Right lobe of liver (tissue), 6 donors: ENCODE results near the gene TICAM2. TPM values are rescaled to one million over a fixed set of nuclear protein-coding genes. Genes with fewer than 3 reads are reported as not detected.

Source experiments
- ATAC-seq, 4 donors: fragments of 200-7000 bp; cut with Tn5 transposase; one replicate each; pipeline ENCODE4 v1.9.1; 2020; ENCODE audit warnings: mild to moderate bottlenecking in 4 of 4, moderate library complexity in 4 of 4
- DNase-seq, 3 donors: peaks; one replicate each; pipeline ENCODE4 v3.0.0-alpha.2; 2020
- H3K27ac ChIP-seq, 3 donors: fragments of 200-600 bp; one replicate each; pipeline ENCODE4 v1.8.0; 2022
- H3K27me3 ChIP-seq, 2 donors: fragments of 200-600 bp; one replicate each; pipeline ENCODE4 v1.8.0; 2022
- H3K36me3 ChIP-seq, 4 donors: fragments of 200-600 bp; sonication (generic) in 1 of 4; one replicate each; pipeline versions ENCODE4 v1.5.1 to v1.8.0; 2017 to 2022; ENCODE audit warnings: control low read depth in 1 of 4
- H3K4me1 ChIP-seq, 4 donors: fragments of 200-600 bp; sonication (generic) in 1 of 4; one replicate each; pipeline versions ENCODE4 v1.5.1 to v1.8.0; 2017 to 2022; ENCODE audit warnings: control low read depth in 1 of 4
- H3K4me3 ChIP-seq, 3 donors: fragments of 200-600 bp; one replicate each; pipeline ENCODE4 v1.8.0; 2022
- H3K9me3 ChIP-seq, 4 donors: fragments of 200-600 bp; sonication (generic) in 1 of 4; one replicate each; pipeline versions ENCODE4 v1.5.1 to v1.8.0; 2017 to 2022; ENCODE audit warnings: control low read depth in 1 of 4
- POLR2A ChIP-seq: fragments of 450-650 bp; IDR thresholded peaks from one replicate; pipeline ENCODE4 v1.6.1; 2017; ENCODE audit warnings: antibody characterized with exemption, mild to moderate bottlenecking
- WGBS: methylation state at CpG from one replicate; pipeline ENCODE4 v1.1.6; 2018; ENCODE audit warnings: low coverage, low lambda C conversion rate; ENCODE audit not compliant: insufficient coverage; ENCODE audit errors: missing lambda C conversion rate; 5-methylcytosine and 5-hydroxymethylcytosine counted together
- intact Hi-C, 2 donors: fragments of 100-400 bp; cut with DNase I; formaldehyde crosslinking; loops; one replicate each; pipeline versions ENCODE4 v1.11.2 to v1.14.1; 2022
- total RNA-seq, 6 experiments: library from RNA; depleted of rRNA in 2 of 6; stranded (reverse); fragments of >200 nt in 2 of 6; fragmentation: NEBNext Ultra II Directional in 3 of 6; extraction: Animal tissue kit (Norgen Biotek cat#: 25700) in 3 of 6; gene quantifications; one replicate each; pipeline versions ENCODE4 v1.1.0 to v1.2.4, GENCODE V29; 2016 to 2023
- TF ChIP-seq, protein P1 (sequence below), 4 donors: fragments of 200-600 bp in 3 of 4; fragments of 450-650 bp in 1 of 4; IDR thresholded peaks; one replicate each; pipeline versions ENCODE4 v1.5.1 to v1.8.0; 2016 to 2022; ENCODE audit warnings: antibody characterized with exemption in 4 of 4, mild to moderate bottlenecking in 2 of 4
- donor health status: DM: no; HTN: yes; CAD: no.
- donor health status: DM: no; HTN: no; CAD: no.
- donor health status: DM: no; HTN: no; CAD: no.
- donor health status: DM: no; HTN: yes; CAD: no.
- donor health status: DM: no; HTN: yes; CAD: no.

TICAM2 gene
- total RNA-seq, 6 experiments from 2014 or later, result 0.31 to 2.3 (median 2.1) TPM

DNA sequence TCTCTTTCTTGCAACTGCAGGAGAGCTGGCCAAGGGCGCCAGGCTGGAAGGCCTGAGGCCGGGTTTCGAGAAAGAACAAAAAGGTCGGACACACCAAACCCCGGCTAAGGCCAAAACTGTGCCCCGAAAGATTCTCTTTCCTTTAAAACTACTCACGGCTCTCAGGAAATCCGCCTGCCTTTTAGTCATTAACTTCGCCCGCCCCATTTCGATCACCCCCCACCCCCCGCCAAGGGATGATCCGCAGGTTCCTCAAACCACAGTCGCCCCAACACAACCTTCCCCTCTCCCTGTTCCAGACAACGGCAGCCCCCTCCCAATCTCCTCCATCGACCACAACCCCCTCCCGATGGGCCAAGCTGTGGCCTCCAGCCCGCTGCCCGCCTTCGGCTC is 58.2 kb downstream of the TICAM2 start:
- peak overlapping the region; percentile 99 for H3K27ac ChIP-seq
- peak; percentile 24 to 51 (median 42) for ATAC-seq

DNA sequence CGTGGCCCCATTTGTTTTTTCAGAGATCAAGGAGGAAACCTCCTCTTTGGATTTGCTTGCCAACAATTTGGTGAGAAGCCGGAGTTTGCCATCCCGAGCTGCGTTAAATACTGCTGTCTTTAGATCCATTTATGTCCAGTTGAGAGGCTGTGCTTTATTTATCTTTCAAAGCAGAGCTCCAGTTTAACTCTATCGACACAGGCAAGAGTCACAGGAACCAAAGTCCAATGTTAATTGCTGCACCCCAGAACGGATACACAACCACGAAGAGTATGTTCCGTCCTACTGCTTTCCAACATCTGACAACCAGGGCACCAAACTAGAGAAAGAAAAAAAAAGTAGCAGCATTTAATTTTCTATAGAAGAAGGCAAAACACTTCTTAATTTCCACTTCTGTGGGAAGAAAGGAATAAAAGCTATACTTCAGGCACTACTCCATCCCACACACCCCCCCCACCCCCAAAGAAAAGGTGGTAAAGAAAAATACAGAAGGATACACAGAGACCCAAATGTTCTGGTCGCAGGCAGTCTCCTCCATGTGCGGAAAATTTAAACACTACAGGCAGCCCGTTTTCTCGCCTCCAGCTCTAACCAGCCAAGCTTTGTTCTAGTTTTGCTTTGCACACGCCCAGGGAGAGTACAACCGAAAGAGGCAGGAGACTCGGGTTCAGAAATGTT is 58.8 kb downstream of the TICAM2 start:
- H3K36me3 ChIP-seq, result no peaks in the 10 kb centered on the region
- intact Hi-C loops, result no loop called here
- DNase-seq, result no peak
- peak overlapping the region; percentile 99 for H3K27ac ChIP-seq
- H3K4me3 ChIP-seq, result peak overlapping the region; percentile 62 to 78 (median 66)
- no peaks in the 10 kb centered on the region for H3K9me3 ChIP-seq
- H3K27me3 ChIP-seq, result no peaks in the 10 kb centered on the region
- peak; percentile 38 to 44 (median 40) for ATAC-seq
- 6% methylated on average over 15 of the region's 15 CpGs for WGBS
- H3K4me1 ChIP-seq, result peaks cover 0 to 46% (median 3%) of the 10 kb centered on the region in 4 donors
- TF ChIP-seq POLR2A, result no peak
- TF ChIP-seq, protein P1, sequence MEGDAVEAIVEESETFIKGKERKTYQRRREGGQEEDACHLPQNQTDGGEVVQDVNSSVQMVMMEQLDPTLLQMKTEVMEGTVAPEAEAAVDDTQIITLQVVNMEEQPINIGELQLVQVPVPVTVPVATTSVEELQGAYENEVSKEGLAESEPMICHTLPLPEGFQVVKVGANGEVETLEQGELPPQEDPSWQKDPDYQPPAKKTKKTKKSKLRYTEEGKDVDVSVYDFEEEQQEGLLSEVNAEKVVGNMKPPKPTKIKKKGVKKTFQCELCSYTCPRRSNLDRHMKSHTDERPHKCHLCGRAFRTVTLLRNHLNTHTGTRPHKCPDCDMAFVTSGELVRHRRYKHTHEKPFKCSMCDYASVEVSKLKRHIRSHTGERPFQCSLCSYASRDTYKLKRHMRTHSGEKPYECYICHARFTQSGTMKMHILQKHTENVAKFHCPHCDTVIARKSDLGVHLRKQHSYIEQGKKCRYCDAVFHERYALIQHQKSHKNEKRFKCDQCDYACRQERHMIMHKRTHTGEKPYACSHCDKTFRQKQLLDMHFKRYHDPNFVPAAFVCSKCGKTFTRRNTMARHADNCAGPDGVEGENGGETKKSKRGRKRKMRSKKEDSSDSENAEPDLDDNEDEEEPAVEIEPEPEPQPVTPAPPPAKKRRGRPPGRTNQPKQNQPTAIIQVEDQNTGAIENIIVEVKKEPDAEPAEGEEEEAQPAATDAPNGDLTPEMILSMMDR (IDR thresholded peaks at IDR 0.05), result no peak

More for the DNA sequence above, 58.2 kb downstream of the TICAM2 start:
- Histone ChIP-seq H3K4me1 (peaks cover 0 to 40% (median 3%) of the 10 kb centered on the region in 4 donors), H3K4me3 (peak overlapping the region; percentile 62 to 78 (median 66)), H3K9me3 (no peaks in the 10 kb centered on the region), H3K36me3 (no peaks in the 10 kb centered on the region), H3K27me3 (no peaks in the 10 kb centered on the region)
- TF ChIP-seq POLR2A, result no peak
- TF ChIP-seq, protein P1 (IDR thresholded peaks at IDR 0.05), result no peak
- 0% methylated on average over 12 of the region's 20 CpGs for WGBS
- DNase-seq, result peak in 2 of 3 donors; percentile 60 to 61
- intact Hi-C loops, result no loop called here

DNA sequence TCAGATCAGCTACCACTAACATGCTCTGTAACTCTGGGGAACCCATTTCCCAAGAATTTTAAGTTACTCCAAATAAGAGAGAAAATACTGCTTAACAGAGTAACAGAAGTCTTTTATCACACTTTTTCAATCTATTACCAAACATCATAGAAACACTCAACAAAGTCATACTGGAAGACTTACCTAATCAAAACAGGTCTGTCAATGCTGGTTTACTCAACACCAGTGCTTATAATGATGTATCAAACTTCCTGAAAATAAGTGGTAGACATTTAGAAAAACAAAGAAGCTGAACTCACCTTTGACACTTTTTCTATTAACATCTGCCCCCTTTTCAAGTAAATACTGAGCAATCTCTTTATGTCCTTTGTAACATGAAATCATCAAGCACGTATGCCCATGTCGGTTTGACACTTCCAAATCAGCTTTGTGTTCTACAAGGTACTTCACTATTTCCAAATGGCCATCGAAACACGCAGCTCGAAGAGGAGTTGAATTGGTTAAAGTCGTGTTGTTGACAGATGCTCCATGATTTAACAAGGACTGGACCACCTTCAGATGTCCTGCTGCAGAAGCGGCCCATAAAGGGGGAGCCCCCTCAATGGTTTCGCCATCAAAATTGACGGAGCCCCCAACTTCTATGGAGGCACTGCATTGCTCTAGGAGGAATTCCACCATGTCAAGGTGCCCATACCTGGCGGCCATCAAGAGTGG is 59.5 kb downstream of the TICAM2 start:
- intact Hi-C loops, result no loop called here
- DNase-seq (no peak), ATAC-seq (no peak)
- peak overlapping the region; percentile 62 to 78 (median 66) for H3K4me3 ChIP-seq
- H3K36me3 ChIP-seq, result no peaks in the 10 kb centered on the region
- H3K4me1 ChIP-seq, result peaks cover 0 to 53% (median 3%) of the 10 kb centered on the region in 4 donors
- H3K27ac ChIP-seq, result peak overlapping the region; percentile 99
- TF ChIP-seq, protein P1 (IDR thresholded peaks at IDR 0.05), result no peak
- TF ChIP-seq POLR2A, result no peak
- H3K27me3 ChIP-seq, result no peaks in the 10 kb centered on the region
- 26% methylated on average over 6 of the region's 10 CpGs for WGBS
- H3K9me3 ChIP-seq, result no peaks in the 10 kb centered on the region

DNA sequence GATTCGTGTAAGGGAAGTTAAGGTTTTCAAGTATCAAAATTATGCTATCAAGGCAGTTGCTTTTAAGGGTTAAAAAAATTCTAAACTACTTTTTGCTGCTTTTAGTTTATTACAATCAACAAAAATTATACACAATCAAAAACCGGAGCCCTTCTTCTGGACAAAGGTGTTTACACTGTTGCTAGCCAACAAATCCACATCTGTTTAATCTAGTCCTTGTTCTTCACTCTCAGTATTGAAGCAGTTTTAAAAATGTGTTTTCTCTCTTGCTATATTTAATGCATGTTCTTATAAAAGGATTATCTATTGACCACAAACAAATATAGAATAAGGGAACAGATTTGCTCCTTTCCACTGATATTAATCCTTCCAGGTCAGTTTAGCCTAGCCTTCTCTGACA is 60.2 kb downstream of the TICAM2 start:
- DNase-seq (no peak), ATAC-seq (no peak)
- H3K27me3 ChIP-seq, result no peaks in the 10 kb centered on the region
- no peak for TF ChIP-seq POLR2A
- TF ChIP-seq, protein P1 (IDR thresholded peaks at IDR 0.05), result no peak
- peaks cover 0 to 60% (median 5%) of the 10 kb centered on the region in 4 donors for H3K4me1 ChIP-seq
- H3K27ac ChIP-seq, result peak overlapping the region; percentile 99
- H3K36me3 ChIP-seq, result no peaks in the 10 kb centered on the region
- no peaks in the 10 kb centered on the region for H3K9me3 ChIP-seq
- peak overlapping the region; percentile 62 to 78 (median 66) for H3K4me3 ChIP-seq
- intact Hi-C loops, result no loop called here
- 10% methylated on average over 2 of the region's 2 CpGs for WGBS
